Bronchial epithelial cell (primary cell): ENCODE results near the gene HDAC9. TPM values are rescaled to one million over a fixed set of nuclear protein-coding genes. Genes with fewer than 3 reads are reported as not detected.

Experiments used
- DNase-seq: peaks from one replicate; pipeline ENCODE4 v3.0.0-alpha.2; 2010; ENCODE audit warnings: low read depth
- FAIRE-seq: peaks from 2 replicates; lab custom pipeline; 2011; peaks lifted over from hg19 to GRCh38; lab: Jason Lieb, UNC
- H3K27me3 ChIP-seq: 2 replicates; pipeline ENCODE4 v1.5.1; 2011; ENCODE audit warnings: low read length; ENCODE audit not compliant: control insufficient read depth, insufficient read depth
- H3K36me3 ChIP-seq: 2 replicates; pipeline ENCODE4 v1.5.1; 2011; ENCODE audit warnings: low read length; ENCODE audit not compliant: control insufficient read depth, insufficient read depth
- H3K4me3 ChIP-seq: 2 replicates; pipeline ENCODE4 v1.5.1; 2011; ENCODE audit warnings: mild to moderate bottlenecking, low read depth, low read length, control low read depth
- CTCF ChIP-seq: IDR thresholded peaks from 2 replicates; pipeline ENCODE4 v1.5.1; 2011; ENCODE audit warnings: mild to moderate bottlenecking, moderate library complexity, low read length, control low read depth, inconsistent platforms; ENCODE audit not compliant: insufficient read depth, severe bottlenecking
- total RNA-seq: library from RNA; depleted of rRNA; stranded (reverse); fragments of >200 nt; gene quantifications from 2 replicates; pipeline ENCODE4 v1.2.1, GENCODE V29; 2014

HDAC9 gene
- total RNA-seq, 1 donor from 2014 or later: 12.1 TPM

DNA sequence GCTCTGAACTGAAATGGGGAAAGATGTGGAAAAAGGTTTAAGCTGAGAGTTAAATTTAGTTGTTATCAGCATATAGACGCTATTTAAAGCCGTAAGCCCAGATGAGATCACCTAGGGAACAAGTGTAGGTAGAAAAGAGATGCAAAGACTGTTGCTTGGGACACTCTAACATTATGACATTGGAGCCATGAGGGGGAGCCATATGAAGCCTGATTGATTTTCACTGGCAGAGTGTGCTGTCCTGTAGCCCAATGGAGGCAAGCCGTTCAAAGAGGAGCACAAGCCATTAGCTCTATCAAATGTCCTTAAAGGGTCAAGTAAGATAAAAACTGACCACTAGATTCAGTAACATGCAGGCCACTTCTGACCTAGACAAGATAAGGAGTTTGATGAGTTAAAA, 398.6 kb downstream of the HDAC9 start:
- no peak for TF ChIP-seq CTCF
- FAIRE-seq (no peak), DNase-seq (no peak)
- no peaks in the 10 kb centered on the region for H3K27me3 ChIP-seq
- no peak overlapping the region for H3K4me3 ChIP-seq
- H3K36me3 ChIP-seq: no peaks in the 10 kb centered on the region

- FAIRE-seq (no peak), DNase-seq (peak; percentile 94)
- Histone ChIP-seq H3K27me3 (no peaks in the 10 kb centered on the region), H3K4me3 (peak overlapping the region; percentile 6), H3K36me3 (no peaks in the 10 kb centered on the region)
- no peak for TF ChIP-seq CTCF
Observed at GRCh38 chr7:18895456-18895855, 399.9 kb downstream of the HDAC9 start.

GRCh38 chr7:18896343-18896975, 400.9 kb downstream of the HDAC9 start:
- TF ChIP-seq CTCF: no peak
- no peak for FAIRE-seq
- H3K27me3 ChIP-seq: no peaks in the 10 kb centered on the region
- H3K36me3 ChIP-seq: no peaks in the 10 kb centered on the region
- H3K4me3 ChIP-seq: no peak overlapping the region
- no peak for DNase-seq

- Histone ChIP-seq H3K27me3 (no peaks in the 10 kb centered on the region), H3K36me3 (no peaks in the 10 kb centered on the region), H3K4me3 (no peak overlapping the region)
- no peak for FAIRE-seq
- no peak for TF ChIP-seq CTCF
- DNase-seq: no peak
Observed at GRCh38 chr7:18900236-18900635, 404.7 kb downstream of the HDAC9 start.

- no peak for TF ChIP-seq CTCF
- FAIRE-seq (no peak), DNase-seq (no peak)
- no peaks in the 10 kb centered on the region for H3K36me3 ChIP-seq
- no peaks in the 10 kb centered on the region for H3K27me3 ChIP-seq
- H3K4me3 ChIP-seq: no peak overlapping the region
Observed at GRCh38 chr7:18900803-18901202, 405.3 kb downstream of the HDAC9 start.

DNA sequence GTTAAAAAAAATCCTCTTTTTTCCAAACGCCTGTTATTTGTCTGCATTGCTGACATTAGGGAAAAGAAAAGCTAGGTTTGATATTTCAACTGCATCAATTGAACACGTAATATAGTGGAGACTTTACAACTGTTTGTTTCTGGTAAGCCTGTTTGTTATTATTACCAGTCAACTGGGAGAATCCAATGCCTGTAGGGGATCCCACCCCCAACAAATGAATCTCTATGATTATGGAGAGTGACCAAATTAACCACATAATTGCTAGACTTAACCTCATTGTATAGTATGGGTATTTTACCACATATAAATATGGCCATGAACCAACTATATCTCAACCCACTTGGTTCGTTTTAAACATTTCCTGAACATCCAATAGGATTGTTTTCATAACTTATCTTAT, 405.8 kb downstream of the HDAC9 start:
- FAIRE-seq (no peak), DNase-seq (no peak)
- H3K27me3 ChIP-seq: no peaks in the 10 kb centered on the region
- TF ChIP-seq CTCF: no peak
- no peaks in the 10 kb centered on the region for H3K36me3 ChIP-seq
- no peak overlapping the region for H3K4me3 ChIP-seq
